ENCODE data around the gene DIDO1.

GRCh38 chr20:62924442-62925075 is 1.7 kb downstream of the DIDO1 start:
- TF ChIP-seq CTCF (IDR thresholded peaks at IDR 0.05 in 4 of 5, conservative IDR thresholded peaks at IDR 0.05 in 1 of 5) (no peak), POLR2A (IDR thresholded peaks at IDR 0.05) (no peak)

Measured in gastrocnemius medialis (tissue), 4 donors.